Lower lobe of right lung (tissue), 2 donors: Measurements from ENCODE around the gene MACROD2. TPM values are rescaled to one million over a fixed set of nuclear protein-coding genes. Genes with fewer than 3 reads are reported as not detected.

Source experiments
- ATAC-seq, 2 donors: fragments of 200-7000 bp; cut with Tn5 transposase; one replicate each; pipeline ENCODE4 v1.9.1; 2020 to 2022; ENCODE audit warnings: mild to moderate bottlenecking in 2 of 2, moderate library complexity in 2 of 2
- DNase-seq: peaks from one replicate; pipeline ENCODE4 v3.0.0-alpha.2; 2020
- H3K27ac ChIP-seq: fragments of 200-600 bp; one replicate; pipeline ENCODE4 v1.8.0; 2022
- H3K27me3 ChIP-seq: fragments of 200-600 bp; one replicate; pipeline ENCODE4 v1.8.0; 2022; ENCODE audit warnings: low read depth
- H3K36me3 ChIP-seq: fragments of 200-600 bp; one replicate; pipeline ENCODE4 v1.8.0; 2022; ENCODE audit warnings: mild to moderate bottlenecking
- H3K4me1 ChIP-seq: fragments of 200-600 bp; one replicate; pipeline ENCODE4 v1.8.0; 2022
- H3K4me3 ChIP-seq: fragments of 200-600 bp; one replicate; pipeline ENCODE4 v1.8.0; 2022; ENCODE audit warnings: mild to moderate bottlenecking
- H3K9me3 ChIP-seq: fragments of 200-600 bp; one replicate; pipeline ENCODE4 v1.8.0; 2022
- CTCF ChIP-seq: fragments of 200-600 bp; IDR thresholded peaks from one replicate; pipeline ENCODE4 v1.8.0; 2022; ENCODE audit warnings: antibody characterized with exemption, mild to moderate bottlenecking
- intact Hi-C: fragments of 100-400 bp; cut with DNase I; formaldehyde crosslinking; loops from one replicate; pipeline ENCODE4 v1.11.0; 2022
- total RNA-seq: library from RNA; stranded (reverse); fragmentation: NEBNext Ultra II Directional; extraction: Animal tissue kit (Norgen Biotek cat#: 25700); gene quantifications from one replicate; pipeline ENCODE4 v1.2.1, GENCODE V29; 2021
- donor health status: DM: no; HTN: yes; CAD: no; lungs with severe emphysema.

MACROD2 gene
- total RNA-seq, 1 donor from 2014 or later, result 73.0 TPM

GRCh38 chr20:15767999-15768741 lies 1772.9 kb downstream of the MACROD2 start:
- H3K4me1 ChIP-seq, result no peaks in the 10 kb centered on the region
- intact Hi-C loops, result no loop called here
- DNase-seq (no peak), ATAC-seq (no peak)
- H3K9me3 ChIP-seq, result no peaks in the 10 kb centered on the region
- no peaks in the 10 kb centered on the region for H3K27me3 ChIP-seq
- H3K4me3 ChIP-seq, result no peak overlapping the region
- H3K27ac ChIP-seq, result no peak overlapping the region
- no peak for TF ChIP-seq CTCF
- H3K36me3 ChIP-seq, result no peaks in the 10 kb centered on the region

- no peaks in the 10 kb centered on the region for H3K36me3 ChIP-seq
- no peaks in the 10 kb centered on the region for H3K27me3 ChIP-seq
- intact Hi-C loops, result no loop called here
- no peak for TF ChIP-seq CTCF
- no peaks in the 10 kb centered on the region for H3K9me3 ChIP-seq
- no peak for ATAC-seq
- no peaks in the 10 kb centered on the region for H3K4me1 ChIP-seq
- no peak overlapping the region for H3K4me3 ChIP-seq
- no peak for DNase-seq
- no peak overlapping the region for H3K27ac ChIP-seq
Measured at GRCh38 chr20:15772826-15773225, 1777.5 kb downstream of the MACROD2 start.

DNA sequence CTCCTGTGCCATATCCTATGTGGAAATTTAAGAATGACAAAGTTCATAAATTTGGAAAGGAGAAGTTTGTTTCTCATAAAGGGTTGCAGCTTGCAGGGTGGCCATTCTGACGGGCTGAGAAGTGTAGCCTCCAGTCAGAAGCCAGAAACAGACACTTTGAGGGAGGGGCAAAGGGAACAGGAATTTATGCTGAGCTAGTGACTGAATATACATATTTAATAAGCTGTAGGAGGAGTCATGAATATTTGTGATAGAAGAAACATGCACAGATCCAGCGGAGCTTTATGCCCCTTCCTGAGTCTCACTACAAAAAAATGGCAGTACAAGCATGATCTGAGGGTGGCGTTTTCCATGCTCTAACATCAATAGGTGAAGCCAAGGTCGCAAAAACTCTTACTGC lies 1779.6 kb downstream of the MACROD2 start:
- TF ChIP-seq CTCF, result no peak
- Histone ChIP-seq H3K4me3 (no peak overlapping the region), H3K36me3 (no peaks in the 10 kb centered on the region), H3K27me3 (no peaks in the 10 kb centered on the region), H3K9me3 (no peaks in the 10 kb centered on the region), H3K27ac (no peak overlapping the region), H3K4me1 (no peaks in the 10 kb centered on the region)
- intact Hi-C loops, result no loop called here
- DNase-seq (no peak), ATAC-seq (no peak)

GRCh38 chr20:15776770-15777466 lies 1781.6 kb downstream of the MACROD2 start:
- no peak for TF ChIP-seq CTCF
- no peak for ATAC-seq
- Histone ChIP-seq H3K9me3 (no peaks in the 10 kb centered on the region), H3K27me3 (no peaks in the 10 kb centered on the region), H3K27ac (no peak overlapping the region), H3K4me1 (no peaks in the 10 kb centered on the region), H3K36me3 (no peaks in the 10 kb centered on the region), H3K4me3 (no peak overlapping the region)
- intact Hi-C loops, result no loop called here
- no peak for DNase-seq

DNA sequence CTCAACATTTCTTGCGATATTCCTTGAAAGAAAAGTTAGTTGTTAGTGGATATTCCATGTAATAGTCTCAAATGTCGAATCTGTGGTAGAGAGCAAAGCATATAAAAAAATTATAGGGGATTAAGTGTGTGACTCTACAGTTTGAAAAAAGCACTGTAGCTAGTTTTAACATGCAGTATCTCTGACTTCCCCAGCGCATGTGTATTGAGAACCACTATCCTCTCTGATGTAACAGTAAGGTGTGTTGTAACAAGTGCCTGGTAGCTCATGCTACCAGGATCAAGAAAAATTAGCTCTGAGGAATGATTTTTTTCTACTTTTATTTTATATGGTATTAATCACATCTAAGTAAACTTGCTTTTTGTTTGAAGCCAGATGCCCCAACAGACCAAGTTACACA lies 1788.7 kb downstream of the MACROD2 start:
- H3K4me1 ChIP-seq, result no peaks in the 10 kb centered on the region

More for the DNA sequence above, 1788.7 kb downstream of the MACROD2 start:
- Histone ChIP-seq H3K27ac (no peak overlapping the region), H3K4me3 (no peak overlapping the region), H3K9me3 (no peaks in the 10 kb centered on the region), H3K27me3 (no peaks in the 10 kb centered on the region), H3K36me3 (no peaks in the 10 kb centered on the region)
- ATAC-seq, result no peak
- intact Hi-C loops, result no loop called here
- no peak for DNase-seq
- TF ChIP-seq CTCF, result no peak
